GM12865 (cell line): ENCODE results near the gene TMTC3.
"Not testable (repeated sequence)": the region's sequence is repeated elsewhere in the genome, so short reads cannot be mapped to it uniquely, and the experiment has no call there.

Experiments used
- DNase-seq: peaks from one replicate; pipeline ENCODE4 v3.0.0; 2010; ENCODE audit warnings: low read depth
- H3K4me3 ChIP-seq: 2 replicates; pipeline ENCODE4 v1.5.1; 2011; ENCODE audit warnings: mild to moderate bottlenecking, low read depth, low read length, control low read depth
- TF ChIP-seq, protein P1 (sequence below): IDR thresholded peaks from 2 replicates; pipeline ENCODE4 v1.5.1; 2011; ENCODE audit warnings: low read length, control low read depth, low read depth, inconsistent platforms; ENCODE audit not compliant: insufficient read depth; ENCODE audit errors: missing control alignments

The TMTC3 gene

DNA sequence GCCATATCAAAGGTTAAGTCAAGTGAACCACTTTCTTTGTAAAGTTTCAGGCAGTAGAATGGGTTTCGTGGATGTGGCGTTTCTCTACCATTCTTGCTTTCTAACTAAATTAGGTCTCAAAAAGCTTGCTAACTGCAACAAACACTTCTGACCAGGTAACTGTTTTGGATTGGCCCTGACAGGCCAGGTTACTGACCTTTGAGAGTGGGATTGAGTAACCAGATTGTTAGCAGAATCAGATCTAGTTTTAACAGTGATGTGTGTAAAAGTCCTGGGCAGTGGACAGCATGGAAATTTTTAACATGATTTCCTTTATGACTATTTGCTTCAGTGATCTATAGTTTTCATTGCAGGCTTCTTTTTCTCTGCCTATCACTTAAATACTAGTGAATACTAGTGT is 57.9 kb downstream of the TMTC3 start:
- H3K4me3 ChIP-seq = no peak overlapping the region
- TF ChIP-seq, protein P1, sequence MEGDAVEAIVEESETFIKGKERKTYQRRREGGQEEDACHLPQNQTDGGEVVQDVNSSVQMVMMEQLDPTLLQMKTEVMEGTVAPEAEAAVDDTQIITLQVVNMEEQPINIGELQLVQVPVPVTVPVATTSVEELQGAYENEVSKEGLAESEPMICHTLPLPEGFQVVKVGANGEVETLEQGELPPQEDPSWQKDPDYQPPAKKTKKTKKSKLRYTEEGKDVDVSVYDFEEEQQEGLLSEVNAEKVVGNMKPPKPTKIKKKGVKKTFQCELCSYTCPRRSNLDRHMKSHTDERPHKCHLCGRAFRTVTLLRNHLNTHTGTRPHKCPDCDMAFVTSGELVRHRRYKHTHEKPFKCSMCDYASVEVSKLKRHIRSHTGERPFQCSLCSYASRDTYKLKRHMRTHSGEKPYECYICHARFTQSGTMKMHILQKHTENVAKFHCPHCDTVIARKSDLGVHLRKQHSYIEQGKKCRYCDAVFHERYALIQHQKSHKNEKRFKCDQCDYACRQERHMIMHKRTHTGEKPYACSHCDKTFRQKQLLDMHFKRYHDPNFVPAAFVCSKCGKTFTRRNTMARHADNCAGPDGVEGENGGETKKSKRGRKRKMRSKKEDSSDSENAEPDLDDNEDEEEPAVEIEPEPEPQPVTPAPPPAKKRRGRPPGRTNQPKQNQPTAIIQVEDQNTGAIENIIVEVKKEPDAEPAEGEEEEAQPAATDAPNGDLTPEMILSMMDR = no peak
- DNase-seq = no peak

DNA sequence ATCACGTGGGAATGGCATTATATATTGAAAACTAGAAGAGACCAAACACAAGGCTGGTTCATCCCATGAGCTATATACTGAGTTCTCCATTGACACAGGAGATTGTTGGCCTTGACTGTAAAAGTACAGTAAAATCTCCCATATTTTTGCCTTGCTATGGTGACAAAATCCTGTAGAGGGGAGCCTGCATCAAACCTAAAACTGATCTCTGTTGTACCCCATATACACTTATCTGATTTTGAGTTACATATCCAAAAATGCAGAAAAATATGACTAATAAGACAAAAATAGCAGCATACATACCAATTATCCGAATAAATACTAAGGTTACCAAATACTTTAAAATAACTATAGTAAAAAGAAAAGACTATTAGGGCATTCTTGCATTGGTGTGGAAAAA is 60.4 kb downstream of the TMTC3 start:
- no peak overlapping the region for H3K4me3 ChIP-seq
- TF ChIP-seq, protein P1 = no peak
- DNase-seq = no peak

DNA sequence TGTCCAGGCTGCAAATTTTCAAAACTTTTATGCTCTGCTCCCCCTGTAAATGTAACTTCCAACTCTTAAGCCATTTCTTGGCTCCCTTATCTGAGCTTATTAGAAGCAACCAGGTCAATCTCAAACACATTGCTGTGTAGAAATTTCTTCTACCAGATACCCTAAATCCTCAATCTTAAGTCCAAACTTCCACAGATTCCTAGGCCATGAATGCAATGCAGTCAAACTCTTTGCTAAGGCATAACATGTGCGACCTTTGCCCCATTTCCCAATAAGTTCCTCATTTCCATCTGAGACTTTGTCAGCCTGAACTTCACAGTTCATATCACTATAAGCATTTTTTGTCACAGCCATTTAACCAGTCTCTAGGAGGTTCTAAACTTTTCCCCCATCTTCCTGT is 64.5 kb downstream of the TMTC3 start:
- no peak for DNase-seq
- TF ChIP-seq, protein P1 = no peak

DNA sequence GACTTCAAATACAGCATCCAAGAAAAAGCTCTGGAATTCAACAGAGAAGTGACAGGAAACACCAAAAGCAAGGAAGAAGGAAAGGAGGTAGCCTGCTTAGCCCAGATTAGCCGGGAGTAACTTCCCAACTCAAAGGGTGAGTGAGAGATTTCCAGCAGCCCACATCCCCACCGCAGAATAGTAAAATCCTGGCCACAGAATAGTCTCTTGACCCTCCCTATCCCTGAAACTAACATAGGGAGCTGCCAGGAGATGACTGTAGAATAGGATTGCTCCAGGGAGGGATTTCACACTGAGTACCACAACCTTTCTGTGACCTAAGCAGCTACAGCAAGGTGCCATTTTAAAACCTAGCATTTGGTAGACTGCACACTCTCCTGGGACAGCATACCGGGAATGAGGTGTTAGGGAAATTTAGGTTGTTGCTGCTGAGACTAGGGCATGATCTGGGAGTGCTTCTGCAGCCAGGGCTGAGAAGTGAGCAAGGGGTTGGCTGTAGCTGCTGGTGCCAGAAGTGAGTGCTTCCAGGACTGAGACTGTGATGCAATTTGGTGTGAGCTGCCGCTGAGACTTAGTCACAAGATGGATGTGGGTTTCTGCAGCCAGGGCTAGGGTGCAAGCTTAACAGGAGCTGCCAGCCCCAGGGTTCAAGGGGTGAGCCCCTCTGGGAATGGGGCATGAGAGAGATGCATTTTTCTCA is 66.0 kb downstream of the TMTC3 start:
- no peak overlapping the region for H3K4me3 ChIP-seq
- no peak for DNase-seq
- TF ChIP-seq, protein P1 = no peak

More for the DNA sequence above, 64.5 kb downstream of the TMTC3 start:
- no peak overlapping the region for H3K4me3 ChIP-seq

DNA sequence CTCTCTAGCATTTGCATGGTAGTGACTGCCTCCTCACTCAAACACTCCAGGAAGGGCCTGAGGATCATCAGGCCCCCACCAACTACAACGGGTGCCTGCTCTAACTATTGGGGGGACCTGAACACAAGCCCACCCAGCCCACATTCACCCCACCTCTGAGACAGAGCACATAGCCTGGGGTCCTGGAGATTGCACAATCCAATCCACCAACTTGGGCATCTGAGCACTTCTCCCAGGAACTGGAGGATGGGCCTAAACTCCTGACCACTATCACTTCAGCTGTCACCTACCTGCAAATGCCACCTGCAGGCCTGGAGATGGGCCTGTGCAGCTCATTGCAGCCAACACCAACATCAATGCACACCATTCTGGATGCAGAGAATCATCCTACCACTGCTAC is 66.6 kb downstream of the TMTC3 start:
- TF ChIP-seq, protein P1 = no peak
- H3K4me3 ChIP-seq = no peak overlapping the region
- no peak for DNase-seq

DNA sequence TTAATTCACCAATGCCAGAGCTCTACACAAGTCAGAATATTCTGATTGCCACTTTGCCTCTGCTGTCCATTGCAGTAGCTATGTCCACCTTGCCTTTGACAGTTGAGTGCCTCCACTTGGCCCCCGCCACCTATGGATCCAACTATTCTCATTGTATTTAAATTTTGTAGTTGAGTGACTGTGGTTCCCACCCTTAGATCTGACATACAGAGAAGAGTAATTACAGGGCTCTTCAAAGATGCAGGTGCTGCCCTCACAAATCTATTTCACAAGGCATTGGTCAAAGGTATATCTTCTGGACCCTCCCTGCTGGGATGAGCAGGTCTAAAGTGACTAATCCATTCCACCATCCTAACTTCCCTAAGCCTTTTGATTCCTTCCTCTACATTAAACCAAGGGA is 68.2 kb downstream of the TMTC3 start:
- not testable (repeated sequence) for DNase-seq, H3K4me3 ChIP-seq

DNA sequence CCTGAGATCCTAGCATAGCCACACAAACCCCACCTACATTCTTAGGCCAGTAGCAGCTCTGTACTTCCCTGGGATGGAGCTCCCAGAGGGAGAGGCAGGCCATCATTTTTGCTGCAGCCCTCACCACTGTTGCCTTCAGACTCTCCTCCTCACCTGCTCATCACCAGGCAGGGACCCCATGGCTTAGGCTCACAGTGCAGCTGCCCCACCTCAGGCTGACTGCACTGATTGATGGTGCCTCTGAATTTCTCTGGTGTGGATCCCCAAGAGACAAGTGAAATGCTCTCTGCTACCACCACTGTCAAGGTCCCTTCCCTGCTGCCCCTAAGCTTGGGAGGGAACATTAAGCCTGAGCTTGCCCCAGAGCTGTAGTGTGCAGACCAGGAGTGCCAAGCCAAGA is 76.2 kb downstream of the TMTC3 start:
- no peak overlapping the region for H3K4me3 ChIP-seq
- no peak for DNase-seq
- TF ChIP-seq, protein P1 = no peak
